CD14-positive monocyte (primary cell): Measurements from ENCODE around the gene EFHC2. TPM values are rescaled to one million over a fixed set of nuclear protein-coding genes. Genes with fewer than 3 reads are reported as not detected.

ENCODE experiments used
- DNase-seq, 3 donors: peaks; one replicate each; pipeline ENCODE4 v3.0.0-alpha.2; 2011 to 2022
- H2AFZ ChIP-seq: 2 replicates; pipeline ENCODE4 v1.6.0; 2012; ENCODE audit warnings: mild to moderate bottlenecking, low read depth, low read length, inconsistent platforms; ENCODE audit not compliant: insufficient read depth, poor library complexity, severe bottlenecking
- H3K27ac ChIP-seq, 2 donors: 1 replicate in 1 of 2; 2 replicates in 1 of 2; pipeline ENCODE4 v1.5.1; 2012 to 2013; ENCODE audit warnings: low read length in 2 of 2, control low read depth in 1 of 2, inconsistent platforms in 1 of 2, low read depth in 1 of 2, mild to moderate bottlenecking in 1 of 2
- H3K27me3 ChIP-seq, 2 donors: one replicate each; pipeline versions ENCODE4 v1.6.0 to v1.6.1; 2011 to 2013; ENCODE audit warnings: low read length in 2 of 2; ENCODE audit not compliant: control insufficient read depth in 2 of 2, insufficient read depth in 2 of 2
- H3K36me3 ChIP-seq, 2 donors: replicated peaks in 1 of 2; 1 replicate in 1 of 2; 2 replicates in 1 of 2; pipeline versions ENCODE4 v1.5.1 to v1.6.1; 2012 to 2013; ENCODE audit warnings: low read length in 2 of 2, control low read depth in 1 of 2, inconsistent platforms in 1 of 2, mild to moderate bottlenecking in 1 of 2; ENCODE audit not compliant: insufficient read depth in 2 of 2, control insufficient read depth in 1 of 2
- H3K4me1 ChIP-seq, 2 donors: 1 replicate in 1 of 2; 2 replicates in 1 of 2; pipeline versions ENCODE4 v1.5.1 to v1.6.1; 2012 to 2013; ENCODE audit warnings: low read length in 2 of 2, control low read depth in 1 of 2, inconsistent platforms in 1 of 2, mild to moderate bottlenecking in 1 of 2, moderate library complexity in 1 of 2; ENCODE audit not compliant: insufficient read depth in 2 of 2, control insufficient read depth in 1 of 2
- H3K4me2 ChIP-seq: replicated peaks from 2 replicates; pipeline ENCODE3; 2012; ENCODE audit warnings: low read length, moderate library complexity, mild to moderate bottlenecking; ENCODE audit not compliant: poor library complexity, severe bottlenecking; ENCODE audit errors: extremely low read depth
- H3K4me3 ChIP-seq, 3 experiments: fragments of 200-600 bp in 1 of 3; sonication (generic) in 1 of 3; replicated peaks in 1 of 3; 1 replicate in 2 of 3; 2 replicates in 1 of 3; pipeline ENCODE4 v1.5.1; 2011 to 2013; ENCODE audit warnings: low read length in 3 of 3, mild to moderate bottlenecking in 3 of 3, control low read depth in 2 of 3, low read depth in 2 of 3, inconsistent platforms in 1 of 3, moderate library complexity in 1 of 3
- H3K79me2 ChIP-seq: 2 replicates; pipeline ENCODE4 v1.6.0; 2012; ENCODE audit warnings: mild to moderate bottlenecking, control low read depth, inconsistent platforms, low read length, moderate library complexity; ENCODE audit not compliant: insufficient read depth
- H3K9ac ChIP-seq: 2 replicates; pipeline ENCODE4 v1.6.0; 2017; ENCODE audit warnings: low read length, mild to moderate bottlenecking; ENCODE audit not compliant: insufficient read depth, poor library complexity, severe bottlenecking
- H3K9me3 ChIP-seq, 2 donors: replicated peaks in 1 of 2; 1 replicate in 1 of 2; 2 replicates in 1 of 2; pipeline versions ENCODE4 v1.5.1 to v1.6.1; 2012 to 2013; ENCODE audit warnings: low read length in 2 of 2, control low read depth in 1 of 2; ENCODE audit not compliant: control insufficient read depth in 1 of 2, insufficient read depth in 1 of 2
- H4K20me1 ChIP-seq: 2 replicates; pipeline ENCODE4 v1.6.0; 2012; ENCODE audit warnings: mild to moderate bottlenecking, low read length, control low read depth, moderate library complexity; ENCODE audit not compliant: insufficient read depth
- H3K27ac Mint-ChIP-seq, 7 donors: one replicate each; pipeline ENCODE4 v1.8.0; 2020; ENCODE audit warnings: mild to moderate bottlenecking in 7 of 7, mixed read lengths in 7 of 7, moderate library complexity in 6 of 7, inconsistent platforms in 2 of 7
- H3K27me3 Mint-ChIP-seq, 3 donors: one replicate each; pipeline ENCODE4 v1.8.0; 2021 to 2022; ENCODE audit warnings: low read depth in 3 of 3, mild to moderate bottlenecking in 3 of 3, mixed read lengths in 3 of 3, moderate library complexity in 3 of 3, inconsistent platforms in 1 of 3
- H3K36me3 Mint-ChIP-seq, 2 donors: one replicate each; pipeline ENCODE4 v1.8.0; 2020; ENCODE audit warnings: mixed read lengths in 2 of 2, inconsistent platforms in 1 of 2, mild to moderate bottlenecking in 1 of 2
- H3K4me1 Mint-ChIP-seq: one replicate; pipeline ENCODE4 v1.8.0; 2020; ENCODE audit warnings: mild to moderate bottlenecking, mixed read lengths
- H3K4me3 Mint-ChIP-seq, 2 donors: one replicate each; pipeline ENCODE4 v1.8.0; 2020; ENCODE audit warnings: mild to moderate bottlenecking in 2 of 2, mixed read lengths in 2 of 2, moderate library complexity in 1 of 2
- H3K9me3 Mint-ChIP-seq, 7 donors: one replicate each; pipeline ENCODE4 v1.8.0; 2020 to 2022; ENCODE audit warnings: mixed read lengths in 7 of 7, mild to moderate bottlenecking in 6 of 7, moderate library complexity in 6 of 7, inconsistent platforms in 2 of 7
- CTCF ChIP-seq: fragments of 200-600 bp; IDR thresholded peaks from one replicate; pipeline ENCODE4 v1.8.0; 2022; ENCODE audit warnings: antibody characterized with exemption, mild to moderate bottlenecking
- WGBS: methylation state at CpG from one replicate; pipeline ENCODE4 v1.1.5; 2013; ENCODE audit warnings: missing lambda C conversion rate; ENCODE audit not compliant: insufficient coverage; 5-methylcytosine and 5-hydroxymethylcytosine counted together
- intact Hi-C, 2 donors: fragments of 100-400 bp; cut with micrococcal nuclease; formaldehyde crosslinking; loops; one replicate each; pipeline versions ENCODE4 v1.15.0 to v1.15.1; 2023
- polyA plus RNA-seq, 3 donors: library from polyadenylated mRNA; depleted of rRNA in 1 of 3; unstranded in 2 of 3; stranded (reverse) in 1 of 3; fragments of 300-500 nt in 2 of 3; fragments of >200 nt in 1 of 3; fragmentation: Illumina TruSeq in 2 of 3; gene quantifications; 1 replicate in 2 of 3; 2 replicates in 1 of 3; pipeline ENCODE4 v1.2.3, GENCODE V29; 2012 to 2021

The EFHC2 gene
- polyA plus RNA-seq, 3 donors, result 0.05 to 0.22 TPM; not detected in 1

DNA sequence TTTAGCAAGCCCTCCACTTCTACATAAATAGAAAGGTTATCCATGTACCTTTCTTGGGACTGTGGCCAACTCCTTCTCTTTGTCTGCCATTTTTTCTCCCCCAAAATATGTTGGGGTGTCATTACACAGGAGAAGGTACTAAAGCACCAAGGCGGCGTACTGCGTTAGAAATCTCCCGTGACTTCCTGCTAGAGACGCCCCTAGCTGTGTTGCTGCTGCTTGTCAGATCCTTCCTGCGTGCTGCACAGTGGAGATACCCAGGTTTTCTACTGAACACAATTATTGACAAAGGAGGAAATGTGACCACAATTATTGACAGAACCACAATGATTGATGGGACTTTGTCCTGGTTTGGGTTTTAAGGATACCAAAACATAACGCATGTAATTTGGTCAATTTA, 97.7 kb downstream of the EFHC2 start:
- Mint-ChIP-seq H3K4me3 (no peak overlapping the region), H3K9me3 (peaks cover 0 to under 1% (median 0%) of the 10 kb centered on the region in 7 donors), H3K36me3 (no peaks in the 10 kb centered on the region), H3K27me3 (peaks cover 19 to 36% (median 34%) of the 10 kb centered on the region in 3 donors), H3K27ac (no peak overlapping the region), H3K4me1 (peaks cover 14% of the 10 kb centered on the region)
- Histone ChIP-seq H3K4me2 (no peak overlapping the region), H4K20me1 (no peaks in the 10 kb centered on the region), H3K27ac (no peak overlapping the region), H3K4me3 (no peak overlapping the region), H3K9ac (no peak overlapping the region), H2AFZ (no peak overlapping the region), H3K36me3 (no peaks in the 10 kb centered on the region), H3K4me1 (peaks cover 0 to 6% of the 10 kb centered on the region in 2 donors), H3K79me2 (no peaks in the 10 kb centered on the region), H3K9me3 (no peaks in the 10 kb centered on the region), H3K27me3 (peaks cover 40 to 62% of the 10 kb centered on the region in 2 donors)
- intact Hi-C loops, result loop anchor here in 1 of 2 donors (2.0 kb wide), 1 partner anchor 287 kb away; no protein-coding TSS in a partner anchor
- no peak for DNase-seq
- WGBS, result no CpG with 5 or more reads among the region's 7 CpGs
- no peak for TF ChIP-seq CTCF

- DNase-seq, result peak in 2 of 3 donors; percentile 4 to 12
- H3K9me3 Mint-ChIP-seq, result no peaks in the 10 kb centered on the region
- no peak overlapping the region for H3K27ac Mint-ChIP-seq
- no peak overlapping the region for H3K4me3 Mint-ChIP-seq
- Histone ChIP-seq H3K4me2 (no peak overlapping the region), H3K27me3 (peaks cover 29 to 56% of the 10 kb centered on the region in 2 donors), H3K4me3 (no peak overlapping the region), H3K9ac (no peak overlapping the region), H3K27ac (no peak overlapping the region), H3K4me1 (peaks cover 0 to 6% of the 10 kb centered on the region in 2 donors), H3K36me3 (no peaks in the 10 kb centered on the region), H4K20me1 (no peaks in the 10 kb centered on the region), H2AFZ (no peak overlapping the region), H3K79me2 (no peaks in the 10 kb centered on the region), H3K9me3 (no peaks in the 10 kb centered on the region)
- intact Hi-C loops, result loop anchor here (2.0 to 5.0 kb wide), 2 partner anchors 282 to 285 kb away; no protein-coding TSS in a partner anchor
- WGBS, result no CpG with 5 or more reads among the region's 1 CpG
- H3K4me1 Mint-ChIP-seq, result peaks cover 14% of the 10 kb centered on the region
- H3K36me3 Mint-ChIP-seq, result no peaks in the 10 kb centered on the region
- TF ChIP-seq CTCF, result peak; percentile 50
- peaks cover 14 to 26% (median 24%) of the 10 kb centered on the region in 3 donors for H3K27me3 Mint-ChIP-seq
Measured at GRCh38 chrX:44244008-44244407, 99.5 kb downstream of the EFHC2 start.
